ENCODE results near the gene RPL38. TPM values are rescaled to one million over a fixed set of nuclear protein-coding genes. Genes with fewer than 3 reads are reported as not detected.

Gene RPL38
- total RNA-seq, 4 donors from 2014 or later, result 565 to 1,273 (median 679) TPM

DNA sequence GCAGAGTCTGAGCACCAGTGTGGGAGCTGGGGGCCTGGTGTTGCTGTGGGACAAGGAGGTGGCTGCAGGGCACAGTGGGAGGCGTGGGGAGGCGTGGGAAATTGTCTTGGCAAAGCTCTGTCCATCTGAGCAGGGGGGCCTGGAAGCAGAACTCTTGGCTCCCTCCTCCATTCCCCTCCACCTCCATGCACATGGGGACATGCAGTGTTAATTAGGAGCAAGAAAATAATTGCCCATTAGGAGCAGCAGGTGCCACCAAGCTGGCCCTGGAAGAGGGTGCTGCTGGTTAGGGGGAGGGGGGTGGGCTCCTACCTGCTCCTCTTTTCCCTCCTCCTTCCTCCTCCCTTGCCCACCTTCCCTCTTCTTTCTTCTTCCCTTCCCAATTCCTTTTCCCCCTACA, 14.4 kb downstream of the RPL38 start:
- H3K27ac ChIP-seq, result no peak overlapping the region
- H3K36me3 ChIP-seq, result peaks cover 5% of the 10 kb centered on the region
- TF ChIP-seq POLR2AphosphoS5 (IDR thresholded peaks at IDR 0.05) (no peak), POLR2A (IDR thresholded peaks at IDR 0.05) (no peak)
- TF ChIP-seq, protein P1, sequence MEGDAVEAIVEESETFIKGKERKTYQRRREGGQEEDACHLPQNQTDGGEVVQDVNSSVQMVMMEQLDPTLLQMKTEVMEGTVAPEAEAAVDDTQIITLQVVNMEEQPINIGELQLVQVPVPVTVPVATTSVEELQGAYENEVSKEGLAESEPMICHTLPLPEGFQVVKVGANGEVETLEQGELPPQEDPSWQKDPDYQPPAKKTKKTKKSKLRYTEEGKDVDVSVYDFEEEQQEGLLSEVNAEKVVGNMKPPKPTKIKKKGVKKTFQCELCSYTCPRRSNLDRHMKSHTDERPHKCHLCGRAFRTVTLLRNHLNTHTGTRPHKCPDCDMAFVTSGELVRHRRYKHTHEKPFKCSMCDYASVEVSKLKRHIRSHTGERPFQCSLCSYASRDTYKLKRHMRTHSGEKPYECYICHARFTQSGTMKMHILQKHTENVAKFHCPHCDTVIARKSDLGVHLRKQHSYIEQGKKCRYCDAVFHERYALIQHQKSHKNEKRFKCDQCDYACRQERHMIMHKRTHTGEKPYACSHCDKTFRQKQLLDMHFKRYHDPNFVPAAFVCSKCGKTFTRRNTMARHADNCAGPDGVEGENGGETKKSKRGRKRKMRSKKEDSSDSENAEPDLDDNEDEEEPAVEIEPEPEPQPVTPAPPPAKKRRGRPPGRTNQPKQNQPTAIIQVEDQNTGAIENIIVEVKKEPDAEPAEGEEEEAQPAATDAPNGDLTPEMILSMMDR (IDR thresholded peaks at IDR 0.05), result no peak
- H3K4me3 ChIP-seq, result no peak overlapping the region
- no peak for DNase-seq (ENCODE audit: low spot score in 2 of 2)
- 94% methylated on average over 2 of the region's 2 CpGs for WGBS
- no peaks in the 10 kb centered on the region for H3K27me3 ChIP-seq
- H3K9me3 ChIP-seq, result no peaks in the 10 kb centered on the region
- H3K4me1 ChIP-seq, result peaks cover 26% of the 10 kb centered on the region

DNA sequence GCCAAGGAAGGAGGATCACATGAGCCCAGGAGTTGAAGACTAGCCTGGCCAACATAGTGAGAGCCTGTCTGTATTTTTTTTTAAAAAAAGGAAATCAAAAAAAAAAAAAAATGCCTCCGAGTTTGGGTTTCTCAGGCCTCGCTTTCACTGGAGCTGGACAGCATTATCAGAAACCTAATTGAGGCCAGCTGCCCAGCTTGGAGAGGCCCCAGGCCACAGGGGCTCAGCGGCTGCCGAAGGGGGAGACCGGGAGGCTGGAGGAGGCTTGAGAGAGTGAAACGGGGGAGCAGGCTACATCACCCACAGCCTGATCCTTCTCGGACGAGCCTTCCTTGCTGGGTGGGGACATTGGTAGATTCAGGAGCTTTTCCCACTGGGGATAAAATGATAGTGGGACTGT, 15.0 kb downstream of the RPL38 start:
- no peaks in the 10 kb centered on the region for H3K27me3 ChIP-seq
- H3K27ac ChIP-seq, result no peak overlapping the region
- TF ChIP-seq POLR2AphosphoS5 (IDR thresholded peaks at IDR 0.05) (no peak), POLR2A (IDR thresholded peaks at IDR 0.05) (no peak), EP300 (IDR thresholded peaks at IDR 0.05) (no peak)
- TF ChIP-seq, protein P1 (IDR thresholded peaks at IDR 0.05), result no peak
- H3K4me3 ChIP-seq, result no peak overlapping the region
- WGBS, result 76% methylated on average over 8 of the region's 8 CpGs
- H3K9me3 ChIP-seq, result no peaks in the 10 kb centered on the region
- H3K4me1 ChIP-seq, result peaks cover 24% of the 10 kb centered on the region
- DNase-seq (ENCODE audit: low spot score in 2 of 2), result no peak
- peaks cover 5% of the 10 kb centered on the region for H3K36me3 ChIP-seq

DNA sequence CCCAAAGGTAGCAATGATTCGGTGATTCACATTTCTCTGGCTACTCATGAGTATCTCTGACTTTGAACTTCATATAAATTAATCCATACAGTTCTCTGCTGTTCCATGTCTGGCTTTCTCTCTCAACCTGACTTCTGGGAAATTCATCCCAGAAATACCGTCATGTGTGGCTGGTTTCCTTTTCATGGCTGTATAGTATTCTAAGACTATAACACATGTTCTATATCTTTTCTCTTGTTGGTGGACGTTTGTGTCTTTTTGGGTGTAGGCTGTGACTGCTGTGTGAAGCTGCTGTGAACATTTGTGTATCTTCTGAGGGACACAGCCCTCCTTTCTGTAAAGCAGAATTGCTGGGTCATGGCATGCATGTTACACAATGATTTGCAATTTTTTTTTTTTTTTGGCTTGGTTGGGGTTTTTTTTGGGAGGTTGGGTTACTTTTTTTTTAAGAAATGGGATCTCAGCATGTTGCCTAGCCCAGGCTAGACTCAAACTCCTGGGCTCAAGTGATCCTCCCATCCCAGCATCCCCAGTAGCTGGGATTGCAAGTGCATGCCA, 16.2 kb downstream of the RPL38 start:
- no peak overlapping the region for H3K4me3 ChIP-seq
- no peaks in the 10 kb centered on the region for H3K27me3 ChIP-seq
- H3K36me3 ChIP-seq, result peaks cover 8% of the 10 kb centered on the region
- TF ChIP-seq POLR2AphosphoS5 (IDR thresholded peaks at IDR 0.05) (no peak), EP300 (IDR thresholded peaks at IDR 0.05) (no peak), POLR2A (IDR thresholded peaks at IDR 0.05) (no peak)
- TF ChIP-seq, protein P1 (IDR thresholded peaks at IDR 0.05), result no peak
- no peak for DNase-seq (ENCODE audit: low spot score in 2 of 2)
- WGBS, result 82% methylated on average over 3 of the region's 3 CpGs
- peaks cover 12% of the 10 kb centered on the region for H3K4me1 ChIP-seq
- no peaks in the 10 kb centered on the region for H3K9me3 ChIP-seq
- H3K27ac ChIP-seq, result no peak overlapping the region

DNA sequence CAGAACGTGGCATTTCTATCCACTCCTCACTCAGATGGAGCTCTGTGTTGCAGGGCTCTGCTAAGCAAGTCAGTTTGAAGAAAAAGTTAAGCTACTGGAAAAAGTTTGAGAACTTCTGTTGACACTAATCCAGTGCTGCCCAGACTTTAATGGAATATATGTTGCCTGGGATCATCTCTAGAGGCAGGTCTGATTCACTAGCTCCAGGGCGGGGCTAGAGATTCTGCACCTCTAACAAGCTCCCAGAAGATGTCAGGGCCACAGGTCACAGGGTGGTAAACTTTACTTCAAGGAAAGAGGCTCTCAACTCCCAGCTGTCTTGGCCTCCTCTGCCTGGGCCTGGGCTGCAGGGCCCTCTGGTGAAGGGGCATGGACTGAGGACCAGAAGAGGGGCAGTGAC, 16.7 kb downstream of the RPL38 start:
- DNase-seq (ENCODE audit: low spot score in 2 of 2), result no peak

More for the DNA sequence above, 16.7 kb downstream of the RPL38 start:
- Histone ChIP-seq H3K4me3 (no peak overlapping the region), H3K9me3 (no peaks in the 10 kb centered on the region), H3K4me1 (peaks cover 8% of the 10 kb centered on the region), H3K36me3 (peaks cover 8% of the 10 kb centered on the region), H3K27me3 (no peaks in the 10 kb centered on the region), H3K27ac (no peak overlapping the region)
- 88% methylated on average over 2 of the region's 2 CpGs for WGBS
- no peak for TF ChIP-seq POLR2A (IDR thresholded peaks at IDR 0.05)
- TF ChIP-seq, protein P1 (IDR thresholded peaks at IDR 0.05), result no peak
- no peak for TF ChIP-seq POLR2AphosphoS5 (IDR thresholded peaks at IDR 0.05)
- TF ChIP-seq EP300 (IDR thresholded peaks at IDR 0.05), result no peak

Data from suprapubic skin (tissue), 4 donors.